Nucleus accumbens (tissue), 56 donors: Measurements from ENCODE around the gene CFAP91.
"Not testable (repeated sequence)": the region's sequence is repeated elsewhere in the genome, so short reads cannot be mapped to it uniquely, and the experiment has no call there.

Source experiments
- DNase-seq, 56 donors: peaks; one replicate each; lab custom pipeline; 2025; lab: John Stamatoyannopoulos, UW

The CFAP91 gene

GRCh38 chr3:119676771-119677640 is 25.8 kb upstream of the CFAP91 start, which contains the start of gene COX17:
TSS of gene COX17 (minus strand) at chr3:119677406. CDS start at chr3:119677310, 96 bp downstream.
- DNase-seq: peak; percentile 43 to 96 (median 87)

DNA sequence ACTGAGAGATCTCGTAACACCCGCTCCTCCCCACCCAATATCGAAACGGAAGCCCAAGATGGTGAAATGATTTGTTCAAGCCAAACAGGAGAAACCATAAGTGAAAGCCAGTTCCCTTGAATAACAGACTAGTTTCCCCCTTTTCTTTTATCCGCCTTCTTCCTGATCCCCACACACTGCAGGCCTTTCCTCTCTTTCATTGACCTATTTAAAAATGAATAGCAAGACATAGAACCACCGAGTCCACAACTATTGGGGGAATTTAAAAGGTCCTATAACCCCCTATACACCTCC is 25.2 kb upstream of the CFAP91 start:
- DNase-seq: no peak

- not testable (repeated sequence) for DNase-seq
These were observed 24.6 kb upstream of the CFAP91 start for GRCh38 chr3:119678209-119678608.

DNA sequence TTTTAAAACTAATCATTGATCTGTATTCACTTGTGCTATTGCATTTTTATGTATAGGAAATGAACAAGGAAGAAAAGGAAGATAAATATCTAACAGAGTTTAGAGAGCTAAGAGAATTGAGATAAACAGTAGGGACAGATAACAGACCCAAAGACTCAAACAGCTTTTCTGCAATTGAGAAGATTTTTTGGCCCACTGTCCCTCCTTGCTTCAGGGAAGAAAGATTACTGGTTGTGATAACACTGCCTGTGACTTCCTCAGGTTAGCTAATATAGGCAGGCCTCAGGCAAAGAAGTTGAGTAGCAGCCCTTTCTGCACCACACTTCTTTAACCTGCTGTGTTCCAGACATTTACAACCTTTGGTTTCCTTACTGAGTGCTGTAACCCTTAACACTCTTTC is 22.9 kb upstream of the CFAP91 start:
- DNase-seq: no peak

GRCh38 chr3:119681279-119681678 is 21.5 kb upstream of the CFAP91 start:
- DNase-seq: no peak

- no peak for DNase-seq
These were observed 19.4 kb upstream of the CFAP91 start for GRCh38 chr3:119683421-119683820.

DNA sequence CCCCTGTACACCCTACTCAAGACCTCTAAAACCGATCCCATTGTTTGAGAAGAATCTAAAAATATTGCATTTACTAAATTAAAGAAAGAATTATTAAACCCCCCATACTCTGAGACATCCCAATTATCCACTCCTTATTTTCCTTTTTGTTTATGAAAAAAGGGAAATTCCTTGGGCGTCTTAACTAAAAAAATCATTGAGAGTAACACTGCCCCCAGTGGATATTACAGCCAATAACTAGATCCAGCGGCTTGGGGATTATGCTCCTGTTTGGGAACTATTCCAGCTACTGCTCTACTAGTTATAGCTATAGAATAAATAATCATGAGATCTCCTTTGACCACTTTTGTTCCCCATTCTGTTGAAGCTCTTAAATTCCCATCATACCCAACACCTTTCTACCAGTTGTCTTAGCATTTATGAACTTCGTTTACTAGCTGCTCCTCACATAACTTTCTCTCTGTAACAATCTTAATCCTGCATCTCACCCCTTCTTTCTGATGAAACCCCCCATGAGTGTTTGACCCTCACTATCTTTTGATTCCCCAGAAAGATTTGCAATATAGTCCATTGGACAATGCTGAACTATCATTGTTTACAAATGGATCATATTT is 12.7 kb upstream of the CFAP91 start:
- DNase-seq: no peak

DNA sequence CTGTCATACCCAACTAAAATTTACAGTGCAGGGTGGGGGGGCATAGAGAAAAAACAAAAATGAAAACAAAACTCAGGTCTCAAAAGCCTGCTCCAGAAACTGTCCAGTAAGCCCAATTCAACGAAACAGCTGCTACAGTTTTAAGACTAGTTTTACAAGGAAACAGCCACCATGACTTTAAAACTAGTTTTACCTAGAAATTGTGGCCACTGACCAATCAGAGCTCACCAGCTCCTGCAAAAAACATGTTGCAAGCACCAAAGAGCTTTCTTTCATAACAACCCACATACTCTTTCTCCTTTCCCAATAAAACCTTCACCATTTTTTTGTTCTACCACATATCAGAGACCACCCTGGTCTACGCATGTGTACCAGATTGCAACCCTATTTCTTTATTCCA is 7.3 kb upstream of the CFAP91 start:
- DNase-seq: no peak

DNA sequence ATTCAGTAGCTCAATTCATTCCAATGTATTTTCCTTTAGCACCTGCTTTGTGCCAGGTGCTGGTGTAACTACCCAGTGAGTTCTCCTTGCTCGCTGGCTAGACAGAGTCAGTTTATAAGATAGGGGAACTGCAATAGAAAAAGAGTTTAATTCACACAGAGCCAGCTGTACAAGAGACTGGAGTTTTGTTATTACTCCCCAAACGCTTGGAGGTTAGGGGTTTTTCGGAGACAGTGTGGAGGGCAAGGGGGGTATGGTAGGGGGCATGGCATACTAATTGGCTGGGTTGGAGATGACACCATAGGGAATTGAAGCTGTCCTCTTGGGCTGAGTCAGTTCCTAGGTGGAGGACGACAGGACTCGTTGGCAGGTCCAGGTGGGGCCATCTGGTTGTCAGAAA is 5.4 kb upstream of the CFAP91 start:
- DNase-seq: no peak

DNA sequence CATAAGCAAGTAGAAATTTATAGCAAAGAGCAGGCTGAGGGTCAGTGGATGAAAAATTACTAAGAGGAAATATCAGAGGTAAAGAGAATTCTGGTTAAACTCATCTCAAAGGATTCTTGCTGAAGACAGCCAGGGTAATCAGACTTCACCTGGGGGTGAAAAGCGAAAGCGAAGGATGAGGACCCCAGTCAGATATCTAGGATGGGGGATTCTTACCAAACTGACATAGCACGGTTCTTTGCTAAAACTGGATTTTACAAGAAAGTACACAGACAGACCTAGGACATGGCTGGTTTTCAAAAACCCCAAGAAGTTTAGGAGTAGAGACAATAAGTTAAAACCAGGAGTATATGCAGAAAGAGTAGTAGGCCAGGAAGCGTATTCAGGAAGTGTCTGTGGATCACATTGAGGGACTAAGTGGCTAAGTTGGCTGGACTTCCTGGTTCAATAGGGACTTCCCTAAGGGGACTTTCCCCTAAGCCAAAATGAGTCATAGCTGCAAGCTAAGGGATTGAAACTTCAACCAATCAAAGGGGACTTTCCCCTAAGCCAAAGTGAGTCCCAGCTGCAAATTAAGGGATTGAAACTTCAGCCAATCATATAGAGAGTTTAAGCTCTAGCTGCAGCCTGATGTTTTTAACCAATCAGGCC is 2.4 kb upstream of the CFAP91 start:
- no peak for DNase-seq

DNA sequence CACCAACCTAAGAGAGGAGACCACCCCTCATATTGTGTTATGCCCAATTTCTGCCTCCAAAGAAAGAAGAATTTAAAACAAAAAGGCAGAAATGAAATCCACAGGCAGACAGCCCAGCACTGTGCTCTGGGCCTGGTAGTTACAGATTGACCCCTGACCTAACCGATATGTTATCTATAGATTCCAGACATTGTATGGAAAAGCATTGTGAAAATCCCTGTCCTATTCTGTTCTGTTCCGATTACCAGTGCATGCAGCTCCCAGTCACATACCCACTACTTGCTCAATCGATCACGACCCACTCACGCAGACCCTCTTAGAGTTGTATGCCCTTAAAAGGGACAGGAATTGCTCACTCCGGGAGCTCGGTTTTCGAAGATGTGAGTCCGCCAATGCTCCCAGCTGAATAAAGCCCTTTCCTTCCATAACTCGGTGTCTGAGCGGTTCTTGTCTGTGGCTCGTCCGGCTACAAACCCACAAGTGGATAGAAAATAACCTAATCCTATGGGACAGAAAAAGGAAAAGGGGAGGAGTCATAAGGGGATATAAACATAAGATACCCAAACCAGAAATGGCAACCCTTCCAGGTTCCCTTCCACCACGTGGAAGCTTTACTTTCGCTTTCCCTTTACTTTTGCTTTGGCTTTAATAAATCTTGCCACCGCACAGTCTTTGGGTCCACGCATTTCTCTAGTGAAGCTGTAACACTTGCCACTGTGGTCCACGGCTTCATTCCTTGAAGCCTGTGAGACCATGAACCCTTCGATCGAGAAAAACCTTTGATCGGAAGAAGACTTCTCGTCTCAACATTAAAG is 1.7 kb upstream of the CFAP91 start:
- DNase-seq: no peak

DNA sequence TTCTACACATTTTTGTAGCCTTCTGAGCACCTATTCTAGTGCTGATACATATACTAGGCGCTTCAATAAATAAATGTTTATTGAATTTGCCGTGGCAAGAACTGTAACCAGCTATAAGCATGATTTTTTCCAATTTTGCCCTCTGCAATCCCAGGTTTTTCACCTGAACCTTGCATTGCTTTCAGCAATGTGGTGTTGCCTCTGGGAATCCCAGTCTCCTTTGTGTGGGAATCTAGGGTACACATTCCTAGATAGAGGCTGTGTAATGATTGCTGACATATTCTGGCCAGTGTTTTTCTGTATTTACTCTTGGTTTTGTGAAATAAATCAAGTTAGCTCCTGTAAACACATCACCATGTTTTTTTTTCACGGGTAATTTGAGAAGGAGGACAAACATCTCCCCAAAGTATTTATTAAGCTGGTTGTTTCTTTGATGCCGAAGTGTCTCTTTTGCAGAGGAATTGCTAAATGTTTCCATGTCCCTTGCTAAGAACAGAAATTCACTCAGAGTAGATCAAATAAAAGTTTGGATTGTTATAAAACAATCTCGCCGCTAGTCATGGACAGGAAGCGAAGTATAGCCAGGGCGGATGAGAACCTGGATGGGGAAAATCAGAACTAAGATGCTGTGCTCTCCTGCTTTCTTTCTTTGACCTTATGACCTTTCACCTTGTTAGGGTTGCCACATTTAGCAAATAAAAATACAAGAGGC is 1.2 kb downstream of the CFAP91 start:
- DNase-seq: no peak

DNA sequence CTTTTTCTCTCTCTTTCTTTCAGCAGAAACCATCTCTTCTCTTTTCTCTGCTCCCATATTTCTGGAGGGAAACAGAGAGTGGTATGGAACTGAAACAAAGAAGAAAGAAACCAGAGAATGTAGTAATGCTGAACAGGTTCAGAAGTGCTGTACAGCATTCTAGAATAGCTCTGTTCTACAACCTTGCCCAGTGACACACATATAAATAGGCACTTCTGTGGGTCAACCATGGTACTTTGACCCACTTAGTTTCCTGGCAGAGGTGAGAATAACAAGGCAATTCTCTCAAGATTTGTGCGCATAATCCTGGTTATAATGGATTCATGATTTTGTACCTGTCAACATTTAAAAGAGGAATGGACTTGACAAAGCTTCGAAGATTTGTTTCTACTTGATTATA is 12.3 kb downstream of the CFAP91 start:
- DNase-seq: no peak

- no peak for DNase-seq
These were observed 14.2 kb downstream of the CFAP91 start for GRCh38 chr3:119716998-119717397.

DNA sequence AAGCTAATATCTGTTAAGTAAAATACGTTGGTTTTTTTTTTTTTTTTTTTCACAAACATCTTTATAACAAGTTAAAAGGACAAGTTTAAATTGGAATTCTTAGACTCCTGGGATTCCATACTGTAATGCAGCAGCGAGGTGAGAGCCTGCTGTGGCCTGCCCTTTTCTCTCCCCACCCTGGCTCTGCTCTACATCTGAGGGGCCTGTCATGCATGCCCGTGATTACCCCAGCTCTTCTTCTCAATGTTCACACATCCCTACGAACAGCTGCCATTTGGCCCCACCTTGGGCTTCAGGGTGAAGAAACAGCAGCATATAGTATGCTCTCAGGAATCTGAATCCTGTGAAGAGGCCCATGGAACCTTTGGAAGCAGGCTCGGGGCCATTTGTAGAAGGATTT is 14.7 kb downstream of the CFAP91 start:
- DNase-seq: no peak

- no peak for DNase-seq
These were observed 20.2 kb downstream of the CFAP91 start for GRCh38 chr3:119723022-119723421.

DNA sequence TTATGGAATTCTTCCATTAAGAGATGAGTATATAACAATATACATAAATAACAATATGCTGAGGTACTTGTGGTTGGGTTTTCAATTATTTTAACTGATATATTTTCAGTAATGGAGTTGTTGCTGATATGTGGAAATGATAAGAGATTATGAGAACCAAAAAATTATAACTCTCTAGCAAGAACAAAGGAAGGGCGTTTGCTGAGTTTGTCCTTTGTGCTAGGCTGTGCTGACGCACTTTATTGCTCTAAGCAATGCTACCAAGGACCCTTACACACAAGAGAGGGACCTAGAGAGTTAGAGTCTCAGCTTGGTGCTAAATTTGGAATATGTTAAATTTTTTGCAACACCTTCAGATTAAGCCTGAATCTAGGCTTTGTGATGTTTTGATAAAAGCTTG is 24.1 kb downstream of the CFAP91 start:
- no peak for DNase-seq

DNA sequence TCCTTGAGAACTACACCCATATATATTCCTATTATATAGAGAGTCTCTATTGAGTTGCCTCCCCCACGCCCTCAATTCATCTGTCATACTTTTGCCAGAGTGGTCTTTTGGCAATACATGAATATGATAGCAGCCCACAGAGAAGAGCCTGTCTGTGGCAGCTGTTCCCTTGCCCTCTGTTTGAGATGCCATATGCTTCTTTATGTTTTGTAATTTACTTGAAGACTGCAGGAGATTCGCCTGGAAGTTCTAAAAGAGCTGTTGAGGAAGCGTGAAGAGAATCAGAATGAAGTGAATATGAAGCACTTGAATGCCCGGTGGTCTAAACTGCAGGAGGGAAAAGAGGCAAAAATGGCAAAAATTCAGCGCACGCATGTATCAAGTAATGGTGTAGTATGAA is 27.2 kb downstream of the CFAP91 start:
- DNase-seq: no peak

- DNase-seq: peak in 10 of 56 donors; percentile 0 to 46 (median 4)
These were observed 28.9 kb downstream of the CFAP91 start for GRCh38 chr3:119731560-119732343.
